Measurements from ENCODE around the gene DNAJC5.
"Not testable (repeated sequence)": the region's sequence is repeated elsewhere in the genome, so short reads cannot be mapped to it uniquely, and the experiment has no call there.

Gene DNAJC5

DNA sequence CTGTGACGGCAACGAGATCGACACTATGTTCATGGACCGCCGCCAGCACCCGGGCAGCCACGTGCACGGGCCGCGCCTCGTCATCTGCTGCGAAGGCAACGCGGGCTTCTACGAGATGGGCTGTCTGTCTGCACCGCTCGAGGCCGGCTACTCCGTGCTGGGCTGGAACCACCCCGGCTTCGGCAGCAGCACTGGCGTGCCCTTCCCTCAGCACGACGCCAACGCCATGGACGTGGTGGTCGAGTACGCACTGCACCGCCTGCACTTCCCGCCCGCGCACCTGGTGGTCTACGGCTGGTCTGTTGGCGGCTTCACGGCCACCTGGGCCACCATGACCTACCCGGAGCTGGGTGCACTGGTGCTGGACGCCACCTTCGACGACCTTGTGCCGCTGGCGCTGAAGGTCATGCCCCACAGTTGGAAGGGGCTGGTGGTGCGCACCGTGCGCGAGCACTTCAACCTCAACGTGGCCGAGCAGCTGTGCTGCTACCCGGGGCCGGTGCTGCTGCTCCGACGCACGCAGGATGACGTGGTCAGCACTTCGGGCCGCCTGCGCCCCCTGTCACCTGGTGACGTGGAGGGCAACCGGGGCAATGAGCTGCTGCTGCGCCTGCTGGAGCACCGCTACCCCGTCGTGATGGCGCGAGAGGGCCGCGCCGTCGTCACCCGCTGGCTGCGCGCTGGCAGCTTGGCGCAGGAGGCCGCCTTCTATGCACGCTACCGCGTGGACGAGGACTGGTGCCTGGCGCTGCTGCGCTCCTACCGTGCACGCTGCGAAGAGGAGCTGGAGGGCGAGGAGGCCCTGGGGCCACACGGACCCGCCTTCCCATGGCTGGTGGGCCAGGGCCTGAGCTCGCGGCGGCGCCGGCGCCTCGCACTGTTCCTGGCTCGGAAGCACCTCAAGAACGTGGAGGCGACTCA lies 32.7 kb upstream of the DNAJC5 start:
- no peak for DNase-seq

DNA sequence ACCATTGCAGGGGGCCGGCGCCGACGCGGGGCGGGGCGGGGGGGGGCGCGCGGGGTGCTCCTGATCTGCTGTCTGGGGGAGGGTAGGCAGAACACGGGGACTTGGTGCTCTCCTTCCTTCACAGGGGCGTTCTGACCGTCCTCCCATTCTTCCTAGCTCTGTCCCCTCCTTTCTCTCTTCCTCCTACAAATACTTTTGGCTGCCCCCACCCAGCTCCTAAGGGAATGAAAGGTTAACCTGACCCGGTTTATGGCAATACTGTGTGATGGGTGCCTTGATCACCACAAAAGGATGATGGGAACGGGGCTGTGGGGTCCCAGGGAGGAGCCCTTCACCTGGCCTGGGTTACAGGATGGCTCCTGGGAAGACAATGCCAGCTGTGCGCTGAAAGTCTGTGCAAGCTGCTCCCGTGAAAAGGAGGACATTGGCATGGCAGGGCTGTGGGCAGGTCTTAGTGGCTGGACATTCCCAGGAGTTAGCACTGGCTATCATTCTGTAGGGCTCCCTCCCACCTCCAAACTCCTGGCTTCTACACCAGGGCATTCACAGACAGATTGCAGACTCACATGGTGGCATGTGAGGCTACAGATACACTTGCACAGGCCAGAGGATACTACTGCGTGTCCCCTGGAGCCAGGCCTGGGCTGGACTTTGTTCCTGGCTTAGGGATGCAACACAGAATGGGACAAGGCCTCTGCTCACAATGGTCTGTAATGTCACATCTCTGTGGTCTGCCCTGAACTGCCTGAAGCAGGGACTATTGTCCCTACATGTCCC lies 31.7 kb upstream of the DNAJC5 start:
- no peak for DNase-seq

GRCh38 chr20:63863798-63864544 lies 31.0 kb upstream of the DNAJC5 start:
- peak; percentile 35 to 77 for DNase-seq

GRCh38 chr20:63864545-63864977 lies 30.4 kb upstream of the DNAJC5 start:
- DNase-seq, result no peak

DNA sequence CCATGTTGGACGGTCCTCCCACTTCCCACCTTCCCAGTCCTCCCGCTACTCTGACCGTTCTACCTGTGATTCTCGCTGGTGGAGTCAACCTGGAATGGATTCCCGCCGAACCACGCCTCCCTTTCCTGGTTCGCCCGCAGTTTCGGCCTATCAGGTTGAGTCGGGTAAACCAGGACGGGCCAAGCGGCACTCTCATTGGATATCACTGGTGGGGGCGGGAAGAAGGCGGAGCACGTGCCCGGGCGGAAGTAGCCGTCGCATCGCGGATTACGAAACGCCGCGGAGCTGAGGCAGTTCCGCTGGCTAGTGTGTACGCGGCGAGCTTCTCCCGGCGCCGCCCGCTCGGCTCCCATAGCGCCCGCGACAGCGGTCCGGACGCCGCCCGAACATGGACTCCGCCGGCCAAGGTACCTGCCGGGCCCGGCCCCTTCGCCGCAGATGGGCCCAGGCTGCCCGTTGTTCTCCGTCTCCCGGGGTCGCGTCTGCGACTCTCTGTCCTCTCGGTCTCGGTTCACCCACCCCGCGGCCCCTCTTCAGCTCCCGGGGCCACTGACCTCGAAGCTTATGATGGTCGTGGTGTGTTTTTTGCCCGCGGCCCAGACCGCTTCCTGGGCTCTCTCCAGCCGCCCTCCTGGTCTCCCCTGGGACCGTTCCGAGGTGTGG lies 29.8 kb upstream of the DNAJC5 start, which contains the start of gene TPD52L2:
Gene TPD52L2, plus strand, starts transcription at position 293 of the 663 bp plus-strand sequence. Its CDS starts 96 bp downstream, at position 389.
- DNase-seq, result peak; percentile 99

- DNase-seq, result not testable (repeated sequence)
Measured at GRCh38 chr20:63867042-63867441, 27.9 kb upstream of the DNAJC5 start.

GRCh38 chr20:63868264-63868663 lies 26.7 kb upstream of the DNAJC5 start:
- no peak for DNase-seq

- DNase-seq, result no peak
Measured at GRCh38 chr20:63873477-63873971, 21.4 kb upstream of the DNAJC5 start.

DNA sequence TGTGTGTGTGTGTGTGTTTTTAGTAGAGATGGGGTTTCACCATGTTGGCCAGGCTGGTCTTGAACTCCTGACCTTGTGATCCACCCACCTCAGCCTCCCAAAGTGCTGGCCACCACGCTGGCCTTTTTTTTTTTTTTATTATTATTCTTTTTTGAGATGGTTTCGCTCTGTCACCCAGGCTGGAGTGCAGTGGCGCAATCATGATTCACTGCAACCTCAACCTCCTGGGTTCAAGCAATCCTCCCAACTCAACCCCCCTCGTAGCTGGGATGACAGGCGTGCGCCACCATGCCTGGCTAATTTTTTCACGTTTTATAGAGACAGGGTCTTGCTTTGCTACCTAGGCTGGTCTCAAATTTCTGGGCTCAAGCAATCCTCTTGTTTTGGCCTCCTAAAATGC lies 20.7 kb upstream of the DNAJC5 start:
- not testable (repeated sequence) for DNase-seq

GRCh38 chr20:63876489-63877036 lies 18.4 kb upstream of the DNAJC5 start:
- DNase-seq, result no peak

- no peak for DNase-seq
Measured at GRCh38 chr20:63877755-63878470, 17.0 kb upstream of the DNAJC5 start.

- peak in 1 of 2 experiments; percentile 40 for DNase-seq
Measured at GRCh38 chr20:63878899-63879663, 15.8 kb upstream of the DNAJC5 start.

DNA sequence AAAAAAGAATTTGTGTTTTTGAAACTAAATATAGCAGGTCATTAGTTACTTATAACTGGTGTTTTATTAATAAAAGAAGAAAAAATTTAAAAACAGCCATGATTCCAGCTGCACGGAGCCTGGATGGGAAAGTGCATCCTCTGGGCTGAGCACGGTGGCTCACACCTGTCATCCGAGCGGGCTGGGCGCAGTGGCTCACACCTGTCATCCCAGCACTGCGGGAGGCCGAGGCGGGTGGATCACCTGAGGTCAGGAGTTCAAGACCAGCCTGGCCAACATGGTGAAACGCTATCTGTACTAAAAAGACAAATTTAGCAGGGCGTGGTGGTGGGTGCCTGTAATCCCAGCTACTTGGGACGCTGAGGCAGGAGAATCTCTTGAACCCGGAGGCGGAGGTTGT lies 14.0 kb upstream of the DNAJC5 start:
- not testable (repeated sequence) for DNase-seq

DNA sequence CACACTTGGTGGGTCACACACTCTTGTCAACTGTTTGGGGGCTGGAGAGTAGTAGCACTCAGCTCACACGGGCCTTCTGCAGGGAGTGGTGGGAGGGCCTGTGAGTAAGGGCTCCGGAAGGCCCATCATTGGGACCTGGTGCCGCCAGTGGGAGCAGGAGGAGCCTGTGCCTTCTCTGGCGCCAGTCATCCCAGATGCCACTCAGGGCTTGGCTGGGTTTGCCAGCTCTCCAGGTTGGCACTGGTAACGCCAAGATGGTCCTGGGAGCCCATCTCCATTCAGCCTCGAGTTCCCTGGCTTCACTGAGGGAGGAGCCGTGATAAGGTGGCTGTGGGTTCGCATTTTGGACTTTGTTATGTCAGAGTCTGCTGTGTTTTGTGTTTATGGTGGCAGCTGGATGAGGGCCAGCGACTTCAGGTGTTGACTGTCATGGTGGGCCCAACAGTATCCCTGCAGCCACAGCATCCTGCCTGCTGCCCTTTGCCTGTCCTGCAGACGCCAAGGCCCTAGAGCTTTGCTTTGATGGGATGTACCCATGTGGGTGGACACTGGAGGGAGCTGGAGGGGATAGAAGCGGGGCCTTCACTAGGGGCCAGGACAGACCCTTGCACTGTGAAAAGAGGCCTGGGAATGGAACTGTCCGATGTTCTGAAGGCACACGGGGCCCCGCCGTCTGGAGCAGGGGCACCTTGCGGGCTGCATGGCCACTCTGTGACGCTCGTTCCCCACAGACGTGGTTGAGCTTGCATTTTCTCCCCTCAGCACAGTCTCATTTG lies 13.3 kb upstream of the DNAJC5 start:
- DNase-seq, result no peak

- no peak for DNase-seq
Measured at GRCh38 chr20:63882257-63883200, 12.4 kb upstream of the DNAJC5 start.

DNA sequence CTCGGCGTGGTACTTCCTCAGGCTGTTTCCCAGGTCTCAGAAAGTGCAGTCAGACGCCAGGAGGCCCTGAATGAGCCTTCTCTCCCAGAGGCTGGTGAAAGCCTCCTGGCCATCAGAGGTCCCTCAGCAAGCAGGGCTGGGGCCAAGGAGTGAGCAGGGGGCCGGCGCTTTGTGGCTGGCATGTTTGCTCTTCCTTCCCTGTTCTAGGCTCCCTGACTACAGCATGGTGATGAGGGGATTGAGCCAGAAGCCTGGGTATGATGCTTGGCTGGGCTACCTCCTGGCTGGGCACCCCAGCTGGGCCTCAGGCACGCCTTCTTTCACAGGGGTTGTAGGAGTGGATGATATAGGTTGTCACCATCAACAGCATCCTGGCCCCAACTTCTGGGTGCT lies 11.7 kb upstream of the DNAJC5 start:
- DNase-seq, result no peak

DNA sequence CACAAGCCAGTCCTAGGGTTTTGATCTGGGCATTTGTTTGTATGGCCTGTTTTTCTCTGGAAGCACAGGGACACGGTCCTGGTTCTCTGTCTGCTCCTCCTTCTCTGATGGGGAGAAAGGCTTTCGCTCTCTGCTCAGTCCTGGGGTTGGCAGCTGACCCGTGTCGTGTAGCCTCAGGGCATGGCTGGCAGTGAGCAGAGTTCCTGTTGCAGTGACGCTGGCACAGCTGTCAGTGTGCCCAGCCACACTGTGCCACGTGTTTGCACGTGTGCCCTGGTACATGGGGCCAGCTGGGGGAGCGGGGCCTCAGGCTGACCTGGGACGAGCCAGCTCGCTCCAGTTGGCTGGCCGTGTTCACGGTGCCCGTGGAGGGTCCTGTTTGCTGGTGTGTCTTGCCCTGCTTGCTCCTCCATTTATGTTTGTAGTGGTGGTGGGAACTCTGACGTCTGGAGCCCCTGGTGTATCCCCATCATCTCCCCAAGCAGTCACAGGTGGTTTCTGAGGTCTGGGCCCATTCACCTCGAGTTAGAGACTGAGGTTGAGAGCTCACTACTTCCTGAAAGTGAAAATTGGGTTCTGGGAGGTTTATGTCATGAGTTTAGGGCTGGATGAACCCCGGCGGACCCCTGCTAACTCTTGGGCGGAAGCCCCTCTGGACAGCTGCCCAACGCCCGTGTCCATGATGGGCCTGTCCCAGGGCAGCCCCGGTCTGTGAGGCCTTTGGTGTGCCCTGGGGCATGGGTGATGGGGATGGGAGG lies 10.2 kb upstream of the DNAJC5 start:
- DNase-seq, result no peak

All from NCI-H524 (cell line).